Measurements from ENCODE around the gene DNAJB6.

GRCh38 chr7:157348548-157348947, 11.7 kb downstream of the DNAJB6 start:
- TF ChIP-seq CTCF (IDR thresholded peaks at IDR 0.05) (no peak), POLR2A (IDR thresholded peaks at IDR 0.05) (no peak)

Measured in lower leg skin (tissue), 3 donors.